ENCODE data around the gene NFATC3.
"Not testable (repeated sequence)": the region's sequence is repeated elsewhere in the genome, so short reads cannot be mapped to it uniquely, and the experiment has no call there.

Gene NFATC3

GRCh38 chr16:68090533-68090932 lies 5.4 kb downstream of the NFATC3 start:
- peak; percentile 39 for FAIRE-seq

DNA sequence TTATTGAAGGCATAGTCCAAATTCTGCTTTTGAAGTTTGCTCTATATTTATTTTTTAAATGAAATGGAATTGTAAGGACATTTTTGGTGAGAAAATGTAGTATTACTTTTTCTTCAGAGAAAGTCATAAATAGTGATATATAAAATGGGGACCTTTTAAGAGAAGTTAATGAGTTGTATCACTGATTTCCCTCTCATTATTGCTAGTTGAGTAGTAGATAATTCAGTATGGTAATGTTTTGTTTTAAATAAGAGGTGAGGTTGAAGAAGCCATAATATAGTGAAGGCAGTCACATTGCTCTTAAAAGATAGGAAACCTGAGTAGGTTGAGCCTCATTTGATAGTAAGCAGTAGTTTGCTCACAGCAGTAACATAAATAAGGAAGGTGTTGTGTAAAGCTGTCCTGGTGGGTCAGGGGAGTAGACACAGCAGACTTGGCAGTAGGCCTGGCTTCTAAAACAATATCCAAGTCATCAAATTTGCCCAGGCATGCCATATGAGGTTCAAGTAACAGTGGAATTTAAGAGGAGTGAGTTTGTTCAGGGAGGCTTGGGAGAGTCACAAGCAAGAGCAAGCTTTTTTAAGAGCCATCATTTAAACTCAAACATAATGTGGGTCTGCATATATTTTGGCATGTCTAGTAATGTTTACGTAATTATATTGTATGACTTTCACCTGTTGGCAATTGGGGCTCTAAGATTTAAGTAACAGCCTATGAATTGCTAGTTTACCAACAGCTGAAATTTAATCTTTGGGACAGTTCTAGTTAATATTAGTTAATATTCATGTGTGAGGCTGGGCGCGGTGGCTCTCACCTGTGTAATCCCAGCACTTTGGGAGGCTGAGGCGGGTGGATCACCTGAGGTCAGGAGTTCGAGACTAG lies 6.5 kb downstream of the NFATC3 start:
- no peak for FAIRE-seq

GRCh38 chr16:68092275-68092674 lies 7.1 kb downstream of the NFATC3 start:
- not testable (repeated sequence) for FAIRE-seq

GRCh38 chr16:68093816-68094613 lies 8.8 kb downstream of the NFATC3 start:
- peak; percentile 76 for FAIRE-seq

- FAIRE-seq = no peak
Observed at GRCh38 chr16:68094614-68094934, 9.4 kb downstream of the NFATC3 start.

DNA sequence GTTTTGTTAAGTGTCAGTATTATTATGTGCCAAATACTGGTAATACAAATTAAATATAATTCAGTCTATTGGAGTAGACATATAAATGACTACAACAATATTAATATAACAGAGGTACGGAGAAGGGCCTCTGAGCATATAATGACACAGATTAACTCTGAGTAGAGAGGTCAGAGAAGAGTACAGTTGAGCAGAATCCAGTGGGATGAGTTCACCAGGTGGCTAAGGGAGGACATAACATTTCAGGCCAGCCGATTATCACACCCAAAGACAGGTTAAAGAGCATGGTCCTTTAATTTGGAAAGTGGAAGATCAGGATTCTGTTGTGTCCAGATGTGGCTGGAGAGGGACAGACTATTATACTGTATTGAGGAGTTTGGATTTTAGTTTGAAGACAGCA lies 11.3 kb downstream of the NFATC3 start:
- no peak for FAIRE-seq

DNA sequence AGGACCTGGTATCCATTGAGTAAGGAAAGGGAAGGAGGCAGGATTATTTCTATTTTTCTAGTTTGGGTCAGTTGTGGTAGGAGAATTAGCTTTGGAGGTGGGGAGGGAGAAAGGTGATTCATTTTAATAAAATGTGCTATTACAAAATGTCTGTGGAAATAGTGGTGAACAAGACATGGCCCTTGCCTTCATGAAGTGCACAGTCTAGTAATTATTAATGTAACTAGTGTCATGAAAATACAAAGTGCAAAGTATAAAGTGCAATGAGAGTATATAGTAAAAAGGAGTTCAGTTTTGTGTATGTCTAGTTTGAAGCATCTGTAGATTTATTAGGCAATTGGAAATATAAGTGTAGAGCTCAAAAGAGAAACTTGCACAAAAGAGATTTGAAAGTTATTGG lies 11.9 kb downstream of the NFATC3 start:
- FAIRE-seq = no peak

DNA sequence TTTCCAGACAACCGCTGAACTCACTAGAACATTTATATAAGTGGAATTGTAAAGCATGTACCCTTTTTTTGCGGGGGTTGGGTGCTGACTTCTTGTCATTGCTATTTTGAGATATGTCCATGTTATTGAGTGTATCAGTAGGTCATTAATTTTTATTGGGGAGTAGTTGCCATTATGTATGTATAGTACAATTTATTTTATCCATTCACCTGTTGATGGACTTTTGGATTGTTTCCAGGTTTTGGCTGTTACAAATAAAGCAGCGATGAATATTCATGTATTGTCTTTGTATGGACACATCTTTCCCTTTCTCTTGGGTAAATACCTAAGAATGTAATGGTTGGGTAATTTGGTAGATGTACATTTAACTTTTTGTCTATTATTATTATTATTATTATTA lies 12.7 kb downstream of the NFATC3 start:
- FAIRE-seq = no peak

- no peak for FAIRE-seq
Observed at GRCh38 chr16:68100488-68100887, 15.3 kb downstream of the NFATC3 start.

DNA sequence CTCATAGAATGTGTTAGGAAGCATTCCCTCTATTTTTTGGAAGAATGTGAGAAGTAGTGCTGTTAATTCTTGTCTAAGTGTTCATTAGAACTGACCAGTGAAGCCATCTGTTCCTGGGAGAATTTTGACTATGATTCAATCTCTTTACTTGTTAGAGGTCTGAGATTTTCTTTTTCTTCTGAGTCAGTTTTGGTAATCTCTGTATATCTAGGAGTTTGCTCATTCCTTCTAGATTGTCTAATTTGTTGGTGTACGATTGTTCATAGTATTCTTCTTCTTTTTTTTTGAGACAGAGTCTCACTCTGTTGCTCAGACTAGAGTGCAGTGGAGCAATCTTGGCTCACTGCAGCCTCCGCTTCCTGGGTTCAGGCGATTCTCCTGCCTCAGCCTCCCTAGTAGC lies 20.4 kb downstream of the NFATC3 start:
- no peak for FAIRE-seq

DNA sequence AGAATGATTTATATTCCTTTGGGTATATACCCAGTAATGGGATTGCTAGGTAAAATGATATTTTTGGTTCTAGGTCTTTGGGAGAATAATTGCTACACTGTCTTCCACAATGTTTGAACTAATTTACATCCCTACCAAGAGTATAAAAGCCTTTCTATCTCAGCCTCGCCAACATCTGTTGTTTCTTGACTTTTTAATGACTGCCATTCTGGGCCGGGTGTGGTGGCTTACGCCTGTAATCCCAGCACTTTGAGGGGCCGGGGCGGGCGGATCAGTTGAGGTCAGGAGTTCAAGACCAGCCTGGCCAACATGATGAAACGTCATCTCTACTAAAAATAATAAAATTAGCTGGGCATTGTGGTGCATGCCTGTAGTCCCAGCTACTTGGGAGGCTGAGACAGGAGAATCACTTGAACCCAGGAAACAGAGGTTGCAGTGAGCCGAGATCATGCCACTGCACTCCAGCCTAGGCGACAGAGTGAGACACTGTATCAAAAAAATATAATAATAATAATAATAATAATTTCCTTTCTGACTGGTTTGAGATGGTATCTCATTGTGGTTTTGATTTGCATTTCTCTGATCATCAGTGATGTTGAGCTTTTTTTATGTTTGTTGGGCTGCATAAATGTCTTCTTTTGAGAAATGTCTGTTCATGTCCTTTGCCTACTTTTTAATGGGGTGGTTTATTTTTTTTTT lies 22.2 kb downstream of the NFATC3 start:
- not testable (repeated sequence) for FAIRE-seq

DNA sequence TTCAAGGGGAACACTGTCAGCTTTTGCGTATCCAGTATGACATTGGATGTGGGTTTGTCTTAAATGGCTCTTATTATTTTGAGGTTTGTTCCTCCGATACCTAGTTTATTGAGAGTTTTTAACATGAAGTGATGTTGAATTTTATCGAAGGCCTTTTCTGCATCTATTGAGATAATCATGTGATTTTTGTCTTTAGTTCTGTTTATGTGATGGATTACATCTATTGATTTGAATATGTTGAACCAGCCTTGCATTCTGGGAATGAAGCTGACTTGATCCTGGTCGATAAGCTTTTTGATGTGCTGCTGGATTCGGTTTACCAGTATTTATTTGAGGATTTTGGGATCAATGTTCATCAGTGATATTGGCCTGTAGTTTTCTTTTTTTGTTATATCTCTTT lies 24.0 kb downstream of the NFATC3 start:
- FAIRE-seq = not testable (repeated sequence)

DNA sequence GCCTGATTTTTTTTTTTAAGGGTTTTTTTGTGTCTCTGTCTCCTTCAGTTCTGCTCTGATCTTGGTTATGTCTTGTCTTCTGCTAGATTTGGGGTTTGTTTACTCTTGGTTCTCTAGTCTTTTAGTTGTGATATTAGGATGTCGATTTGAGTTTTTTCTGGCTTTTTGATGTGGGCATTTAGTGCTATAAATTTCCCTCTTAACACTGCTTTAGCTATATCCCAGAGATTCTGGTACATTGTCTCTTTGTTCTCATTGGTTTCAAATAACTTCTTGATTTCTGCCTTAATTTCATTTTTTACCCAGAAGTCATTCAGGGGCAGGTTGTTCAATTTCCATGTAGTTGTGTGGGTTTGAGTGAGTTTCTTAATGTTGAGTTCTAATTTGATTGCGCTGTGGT lies 25.4 kb downstream of the NFATC3 start:
- not testable (repeated sequence) for FAIRE-seq

DNA sequence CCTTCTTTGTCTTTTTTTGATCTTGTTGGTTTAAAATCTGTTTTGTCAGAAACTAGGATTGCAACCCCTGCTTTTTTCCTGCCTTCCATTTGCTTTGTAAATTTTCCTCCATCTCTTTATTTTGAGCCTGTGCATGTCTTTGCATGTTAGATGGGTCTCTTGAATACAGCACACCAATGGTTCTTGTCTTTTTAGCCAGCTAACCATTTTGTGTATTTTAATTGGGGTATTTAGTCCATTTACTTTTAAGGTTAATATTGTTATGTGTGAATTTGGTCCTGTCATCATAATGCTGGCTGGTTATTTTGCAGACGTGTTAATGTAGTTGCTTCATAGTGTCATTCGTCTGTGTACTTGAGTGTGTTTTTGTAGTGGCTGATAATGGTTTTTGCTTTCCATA lies 26.2 kb downstream of the NFATC3 start:
- no peak for FAIRE-seq

GRCh38 chr16:68113059-68113761 lies 28.0 kb downstream of the NFATC3 start:
- FAIRE-seq = no peak

DNA sequence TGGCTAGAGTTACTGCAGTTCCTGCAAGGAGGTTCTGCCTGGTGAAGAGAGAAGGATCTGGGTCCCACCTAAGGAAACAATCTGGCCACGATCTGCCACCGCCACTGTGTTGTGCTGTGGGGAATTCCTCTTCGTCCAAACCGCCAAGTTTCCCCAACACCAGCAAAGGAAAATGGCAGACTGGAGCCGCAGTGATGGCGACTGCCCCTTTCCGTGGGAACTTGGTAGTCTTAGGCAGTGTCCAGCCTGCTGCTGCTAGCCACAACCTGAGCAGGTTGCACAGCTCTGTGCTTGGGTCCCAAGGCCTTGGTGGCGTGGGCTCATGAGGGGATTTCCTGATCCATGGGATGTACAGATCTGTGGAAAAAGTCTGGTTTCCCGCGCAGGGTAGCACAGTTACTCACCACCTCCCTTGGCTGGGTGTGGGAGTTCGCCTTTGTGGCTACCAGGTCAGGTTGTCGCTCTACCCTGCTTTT lies 28.6 kb downstream of the NFATC3 start:
- FAIRE-seq = no peak

DNA sequence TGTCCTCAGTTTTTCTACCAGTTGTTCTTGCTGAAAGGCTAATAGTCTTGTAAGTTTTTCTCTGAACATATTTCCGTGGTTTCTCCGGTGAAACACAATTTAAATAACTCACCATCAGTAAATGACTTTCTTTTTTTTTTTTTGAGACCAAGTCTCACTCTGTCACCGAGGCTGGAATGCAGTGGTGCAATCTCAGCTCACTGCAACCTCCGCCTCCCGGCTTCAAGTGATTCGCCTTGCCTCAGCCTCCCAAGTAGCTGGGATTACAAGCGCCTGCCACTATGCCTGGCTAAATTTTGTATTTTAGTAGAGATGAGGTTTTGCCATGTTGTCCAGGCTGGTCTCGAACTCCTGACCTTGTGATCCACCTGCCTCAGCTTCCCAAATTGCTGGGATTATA lies 29.8 kb downstream of the NFATC3 start:
- not testable (repeated sequence) for FAIRE-seq

DNA sequence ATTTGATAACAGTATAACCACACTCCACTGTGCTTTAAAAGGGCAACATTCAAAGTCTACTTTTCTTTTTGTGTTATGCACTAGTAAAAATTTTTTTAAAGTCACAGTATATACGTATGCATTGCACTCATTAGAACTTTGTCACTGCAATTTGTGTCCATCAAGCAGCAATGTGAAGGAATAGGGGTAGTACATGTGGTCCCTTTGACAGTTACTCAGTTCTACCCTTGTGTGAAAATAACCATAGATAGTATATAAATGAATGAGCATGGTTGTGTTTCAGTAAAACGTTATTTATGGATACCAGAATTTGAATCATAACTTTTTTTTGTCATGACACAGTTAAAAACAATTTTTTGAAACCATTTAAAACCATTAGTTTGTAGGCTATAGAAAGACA lies 30.7 kb downstream of the NFATC3 start:
- FAIRE-seq = no peak

- no peak for FAIRE-seq
Observed at GRCh38 chr16:68116256-68116867, 31.2 kb downstream of the NFATC3 start.

DNA sequence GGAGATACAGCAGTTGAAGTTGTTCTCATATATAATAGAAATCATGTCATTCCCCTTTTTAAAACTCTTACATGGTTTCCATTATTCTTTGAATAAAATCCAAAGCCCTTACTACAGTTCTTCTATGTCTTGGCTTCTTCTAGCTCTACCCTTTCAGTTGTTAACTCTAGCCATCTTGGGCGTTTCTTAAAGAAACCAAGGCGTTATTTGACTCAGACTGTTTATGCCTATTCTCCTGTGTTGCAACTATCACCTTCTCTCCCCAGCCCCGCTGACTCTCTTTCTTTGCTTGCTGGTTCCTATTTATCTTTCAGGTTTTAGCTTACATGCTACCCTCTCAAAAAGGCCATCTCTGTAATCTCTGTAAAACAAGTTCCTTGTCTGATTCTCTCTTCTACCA lies 32.7 kb downstream of the NFATC3 start:
- no peak for FAIRE-seq

- FAIRE-seq = not testable (repeated sequence)
Observed at GRCh38 chr16:68118954-68119353, 33.8 kb downstream of the NFATC3 start.

DNA sequence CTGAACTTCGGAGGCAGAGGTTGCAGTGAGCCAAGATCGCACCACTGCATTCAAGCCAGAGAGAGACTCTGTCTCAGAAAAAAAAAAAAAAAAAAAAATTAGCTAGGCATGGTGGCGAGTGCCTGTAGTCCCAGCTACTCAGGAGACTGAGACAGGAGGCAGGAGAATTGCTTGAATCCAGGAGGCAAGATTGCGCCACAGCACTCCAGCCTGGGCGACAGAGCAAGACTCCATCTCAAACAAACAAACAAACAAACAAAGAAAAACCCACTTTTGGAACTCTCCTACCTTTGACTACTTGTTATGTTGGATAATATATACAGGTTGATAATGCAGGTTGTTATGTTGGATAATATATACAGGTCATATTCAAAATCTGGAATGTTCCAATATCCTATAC lies 35.3 kb downstream of the NFATC3 start:
- FAIRE-seq = not testable (repeated sequence)
